ENCODE data around the gene GPR137C.

DNA sequence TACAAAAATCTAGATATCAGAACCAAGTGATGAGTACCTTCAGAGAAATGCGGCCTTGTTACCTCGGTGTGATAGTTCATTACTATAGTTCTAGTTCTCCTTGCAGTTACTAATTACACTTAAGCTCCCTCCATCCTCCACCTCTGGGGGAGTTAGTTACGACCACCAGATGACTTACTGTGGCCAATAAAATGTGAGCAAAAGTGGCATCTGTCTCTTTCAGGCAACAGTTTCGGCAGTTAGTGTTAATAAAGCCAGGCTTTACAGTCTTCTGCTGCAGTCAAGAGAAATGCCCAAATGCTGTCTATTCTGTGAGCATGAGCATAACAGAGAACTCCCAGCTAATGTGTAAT lies 6.3 kb upstream of the GPR137C start:
- TF ChIP-seq CTCF (IDR thresholded peaks at IDR 0.05) = no peak
- no peak for TF ChIP-seq POLR2AphosphoS5 (IDR thresholded peaks at IDR 0.05)
- no peak for TF ChIP-seq POLR2A (IDR thresholded peaks at IDR 0.05)
- TF ChIP-seq EP300 (IDR thresholded peaks at IDR 0.05) = no peak
